Eye (tissue), 1 donor: ENCODE data around the gene KDM5A.
"Not testable (repeated sequence)": the region's sequence is repeated elsewhere in the genome, so short reads cannot be mapped to it uniquely, and the experiment has no call there.

Source experiments
- DNase-seq: peaks from one replicate; pipeline ENCODE4 v3.0.0-alpha.2; 2015

KDM5A gene

DNA sequence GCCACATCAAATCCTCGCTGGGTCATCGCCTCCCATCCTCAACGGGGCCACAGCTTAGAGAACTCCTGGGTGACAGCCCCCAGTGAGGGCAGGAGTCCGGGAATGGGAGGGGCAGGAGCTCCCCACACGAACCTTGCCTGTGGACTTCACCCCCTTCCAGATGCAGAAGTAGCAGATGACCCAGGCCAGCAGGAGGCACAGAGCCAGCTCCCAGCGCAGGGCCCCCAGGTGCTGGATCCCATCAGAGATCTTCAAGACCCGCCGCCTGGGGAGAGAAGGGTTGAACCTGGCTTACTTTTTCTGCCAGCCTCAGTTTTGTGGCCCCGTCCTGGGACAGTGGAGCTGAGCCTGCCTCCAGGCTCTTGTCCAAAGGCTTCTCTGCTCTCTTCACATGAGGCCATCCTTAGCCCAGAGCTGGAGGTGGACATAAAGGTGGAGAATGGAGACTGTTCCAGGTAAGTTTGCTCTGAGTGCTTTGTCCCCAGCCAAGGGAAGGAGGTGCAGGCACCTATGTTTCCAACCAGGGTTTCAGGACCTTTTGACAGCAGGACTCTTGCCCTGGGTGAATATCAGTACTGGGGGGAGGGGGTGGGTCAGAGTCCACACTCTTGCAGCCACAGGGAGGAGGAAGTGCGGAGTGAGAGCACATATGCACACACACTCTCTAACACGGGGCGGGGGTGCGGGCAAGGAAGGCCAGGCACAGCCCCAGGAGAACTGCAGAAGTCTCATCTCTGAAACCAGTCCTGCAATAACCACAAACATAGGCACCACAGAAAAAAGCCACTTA is 151.9 kb downstream of the KDM5A start:
- DNase-seq, result no peak

DNA sequence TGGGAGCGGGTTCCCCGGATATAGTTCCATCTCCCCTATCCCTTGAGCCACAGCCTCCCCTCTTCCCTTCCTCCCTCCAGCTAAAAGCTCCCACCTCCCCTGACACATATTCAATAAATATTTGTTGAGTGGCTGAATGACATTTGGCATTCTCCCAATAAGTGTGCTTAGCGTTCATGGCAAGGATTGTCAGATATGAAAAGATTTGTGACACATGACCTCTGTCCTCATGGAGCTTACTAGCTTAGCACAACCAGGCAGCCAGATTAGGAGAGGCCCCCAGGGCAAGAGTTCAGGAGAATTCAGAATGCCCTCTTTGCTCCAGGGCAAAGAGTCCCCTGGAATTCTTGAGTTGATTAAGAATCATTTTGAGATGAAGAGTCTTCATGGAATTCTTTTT is 152.7 kb downstream of the KDM5A start:
- no peak for DNase-seq

DNA sequence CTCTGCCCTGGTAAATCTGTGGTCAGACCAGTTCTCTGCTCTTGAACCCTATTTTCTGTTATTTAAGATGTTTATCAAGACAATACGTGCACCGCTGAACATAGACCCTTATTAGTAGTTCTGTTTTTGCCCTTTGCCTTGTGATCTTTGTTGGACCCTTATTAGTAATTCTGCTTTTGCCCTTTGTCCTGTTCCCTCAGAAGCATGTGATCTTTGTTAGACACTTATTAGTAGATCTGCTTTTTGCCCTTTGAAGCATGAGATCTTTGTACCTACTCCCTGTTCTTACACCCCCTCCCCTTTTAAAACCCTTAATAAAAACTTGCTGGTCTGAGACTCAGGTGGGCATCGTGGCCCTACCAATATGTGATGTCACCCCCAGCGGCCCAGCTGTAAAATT is 153.2 kb downstream of the KDM5A start:
- not testable (repeated sequence) for DNase-seq

DNA sequence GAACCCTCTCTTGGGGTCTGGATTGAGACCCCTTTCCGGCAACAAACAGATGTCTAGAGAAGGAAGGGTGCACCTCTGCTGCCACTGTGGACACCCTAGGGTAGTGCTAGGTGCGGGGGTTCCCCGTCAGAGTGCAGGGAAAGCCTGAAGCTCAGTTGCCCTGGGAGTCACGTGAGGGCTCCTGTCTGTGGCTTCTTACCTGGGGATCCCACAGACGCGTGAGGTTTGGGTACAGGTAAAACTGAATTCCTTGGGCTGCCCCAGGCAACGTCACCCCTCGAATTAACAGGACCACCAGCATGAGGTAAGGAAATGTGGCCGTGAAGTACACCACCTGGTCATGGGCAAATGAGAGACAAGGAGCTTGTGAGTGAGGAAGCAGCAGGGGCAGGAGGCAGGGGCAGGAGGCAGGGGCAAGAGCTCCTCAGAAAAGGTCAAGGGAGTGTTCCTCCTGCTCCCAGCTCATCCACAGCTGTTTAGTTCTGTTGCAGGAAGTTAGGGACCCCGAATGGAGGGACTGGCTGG is 154.2 kb downstream of the KDM5A start:
- DNase-seq, result no peak

- no peak for DNase-seq
These were observed 155.1 kb downstream of the KDM5A start for GRCh38 chr12:234019-234418.

DNA sequence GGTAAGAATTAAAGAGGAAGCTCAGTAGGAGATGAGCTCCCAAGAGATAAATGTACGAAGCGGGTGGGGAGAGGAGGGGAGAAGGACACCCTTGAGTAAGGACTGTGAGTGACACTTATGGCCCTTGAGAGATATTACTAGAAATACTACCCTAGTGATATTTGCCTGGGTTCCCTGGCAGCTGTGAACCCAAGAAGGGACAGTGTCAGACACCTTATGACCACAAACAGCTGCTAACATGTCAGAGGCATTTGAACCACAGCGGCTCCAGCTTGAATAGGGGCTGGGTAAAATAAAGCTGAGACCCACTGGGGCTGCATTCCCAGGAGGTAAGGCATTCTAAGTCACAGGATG is 155.5 kb downstream of the KDM5A start:
- no peak for DNase-seq

DNA sequence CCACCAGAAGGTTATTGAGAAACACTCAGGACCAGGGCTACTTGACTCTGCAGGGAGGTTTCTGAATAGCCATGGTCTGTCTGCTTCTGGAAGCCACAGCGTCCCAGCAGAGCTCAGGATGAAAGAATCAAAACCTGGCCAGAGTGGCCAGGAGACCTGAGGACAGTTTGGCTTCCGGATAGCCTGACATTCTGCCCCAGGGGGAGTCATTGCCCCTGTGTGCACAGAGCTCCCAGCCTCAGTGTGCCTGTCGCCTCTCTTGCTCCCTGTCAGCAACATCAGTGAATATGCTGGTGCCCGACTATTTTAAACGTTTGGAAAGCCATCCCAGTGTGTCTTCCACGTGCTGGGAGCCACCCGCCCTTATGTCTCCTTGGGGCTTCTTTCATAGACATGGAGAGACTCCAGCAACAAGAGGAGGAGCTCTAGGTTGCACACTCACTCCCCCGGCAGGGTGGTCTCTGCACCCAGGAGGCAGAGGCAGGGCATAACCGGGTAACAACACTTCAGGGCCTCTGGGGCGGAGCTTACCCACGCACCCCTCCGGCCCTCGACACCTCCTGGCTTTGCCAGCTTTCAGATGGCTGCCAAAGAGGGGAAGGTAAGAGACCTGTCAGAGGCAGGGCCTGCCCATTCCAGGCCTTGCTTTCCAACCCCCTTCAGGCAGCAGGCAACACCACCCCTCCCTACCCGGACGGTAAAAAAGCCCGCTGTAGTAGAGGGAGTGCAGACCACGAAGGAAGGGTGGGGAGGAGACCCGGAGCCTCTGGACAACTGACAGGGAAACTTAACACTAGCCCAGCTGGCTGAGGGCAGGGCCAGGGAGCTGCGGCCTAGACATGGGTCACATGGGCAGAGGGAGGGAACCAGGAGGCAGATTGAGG is 156.1 kb downstream of the KDM5A start:
- peak; percentile 45 for DNase-seq

DNA sequence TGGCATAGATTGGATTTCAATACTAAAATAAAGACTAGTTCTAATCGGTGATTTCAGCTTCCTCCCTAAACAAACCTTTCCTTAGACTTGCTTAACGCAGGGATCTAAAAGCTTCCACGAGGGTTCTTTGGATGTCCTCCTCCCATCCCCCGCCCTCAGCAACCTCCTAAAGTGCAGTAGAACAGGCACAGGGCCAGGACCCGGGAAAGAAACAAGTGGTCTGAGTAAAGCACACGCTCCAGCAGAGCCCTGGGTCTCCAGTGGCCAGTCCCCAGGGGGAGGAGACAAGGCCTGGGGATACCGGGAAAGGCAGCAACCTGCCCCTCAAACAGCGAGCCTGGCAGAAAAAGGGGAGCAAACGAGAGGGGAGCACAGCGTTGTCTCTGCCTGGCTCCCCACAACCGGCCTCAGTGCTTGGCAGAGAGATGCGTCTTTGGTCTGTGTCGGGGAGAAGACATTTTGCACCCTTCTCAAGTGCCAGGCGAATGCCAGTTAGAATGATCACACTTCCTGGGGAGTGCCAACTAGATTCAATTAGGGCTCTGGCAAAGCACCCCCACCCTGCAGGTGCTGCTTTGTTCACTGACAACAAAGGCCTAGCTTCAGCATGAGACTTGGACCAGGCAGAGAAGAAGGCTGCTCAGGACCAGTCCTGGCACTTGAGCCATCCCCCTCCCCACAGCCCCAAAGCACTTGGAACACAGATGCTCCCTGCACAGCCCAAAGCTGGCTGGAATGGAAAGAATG is 158.0 kb downstream of the KDM5A start:
- DNase-seq, result no peak
